A673 (cell line): ENCODE data around the gene HPCAL1. TPM values are rescaled to one million over a fixed set of nuclear protein-coding genes. Genes with fewer than 3 reads are reported as not detected.

Experiments
- BruUV-seq: library from RNA; stranded (reverse); fragments of 400-500 nt; replicated peaks from 2 replicates; lab custom pipeline; 2021; lab: Mats Ljungman, UMichigan
- CTCF ChIA-PET: fragments of 300-600 bp; sonication (Branson Sonifier 250); formaldehyde crosslinking; loops from one replicate; lab custom pipeline; 2022; ENCODE audit warnings: antibody characterized with exemption; lab: Charles Lee
- POLR2A ChIA-PET: fragments of 300-600 bp; sonication (Branson Sonifier 250); formaldehyde crosslinking; loops from one replicate; lab custom pipeline; 2022; ENCODE audit warnings: antibody characterized with exemption; ENCODE audit not compliant: low non-redundant PET; lab: Charles Lee
- DNase-seq: peaks from one replicate; pipeline ENCODE4 v3.0.0-alpha.2; 2015; ENCODE audit warnings: low spot score
- H3K27ac ChIP-seq: fragments of 200-600 bp; sonication (generic); 2 replicates; pipeline ENCODE4 v1.5.1; 2016; ENCODE audit warnings: mixed run types, low read depth, mild to moderate bottlenecking, mixed read lengths, antibody characterized with exemption, low read length; ENCODE audit not compliant: poor library complexity, severe bottlenecking
- H3K27me3 ChIP-seq: fragments of 200-600 bp; sonication (generic); replicated peaks from 2 replicates; pipeline ENCODE4 v1.6.1; 2017; ENCODE audit warnings: mixed run types, low read depth, mild to moderate bottlenecking, mixed read lengths, antibody characterized with exemption, low read length; ENCODE audit not compliant: insufficient read depth, poor library complexity
- H3K36me3 ChIP-seq: fragments of 200-600 bp; sonication (generic); 2 replicates; pipeline ENCODE4 v1.6.1; 2016; ENCODE audit warnings: mixed run types, mild to moderate bottlenecking, mixed read lengths, antibody characterized with exemption, low read length; ENCODE audit not compliant: insufficient read depth, poor library complexity, severe bottlenecking
- H3K4me1 ChIP-seq: fragments of 200-600 bp; sonication (generic); 2 replicates; pipeline ENCODE4 v1.6.1; 2017; ENCODE audit warnings: mixed run types, mild to moderate bottlenecking, mixed read lengths, antibody characterized with exemption, low read length; ENCODE audit not compliant: insufficient read depth, poor library complexity, severe bottlenecking
- H3K4me3 ChIP-seq: fragments of 200-600 bp; sonication (generic); 2 replicates; pipeline ENCODE4 v1.5.1; 2016; ENCODE audit warnings: low read depth, mixed run types, mild to moderate bottlenecking, mixed read lengths, low read length; ENCODE audit not compliant: poor library complexity, severe bottlenecking
- H3K9me3 ChIP-seq: fragments of 200-600 bp; sonication (generic); 2 replicates; pipeline ENCODE4 v1.6.1; 2016; ENCODE audit warnings: mixed run types, low read depth, mild to moderate bottlenecking, mixed read lengths, antibody characterized with exemption, low read length; ENCODE audit not compliant: poor library complexity, severe bottlenecking
- EZH2 ChIP-seq: fragments of 200-600 bp; sonication (generic); IDR thresholded peaks from 2 replicates; pipeline ENCODE4 v1.6.1; 2017; ENCODE audit warnings: borderline replicate concordance, low read depth, mild to moderate bottlenecking, mixed read lengths, antibody characterized with exemption, low read length; ENCODE audit not compliant: poor library complexity, severe bottlenecking
- intact Hi-C: fragments of 100-400 bp; cut with micrococcal nuclease; formaldehyde crosslinking; loops from one replicate; pipeline ENCODE4 v1.10.0; 2022; ENCODE audit not compliant: unreplicated experiment
- total RNA-seq: library from RNA; stranded (reverse); gene quantifications from 2 replicates; pipeline ENCODE4 v1.2.3, GENCODE V29; 2021
- TF ChIP-seq, protein P1 (sequence below): fragments of 300-800, 200-600 bp; sonication (generic); conservative IDR thresholded peaks from 2 replicates; pipeline ENCODE4 v1.5.1; 2017; ENCODE audit warnings: low read depth, mild to moderate bottlenecking, antibody characterized with exemption, low read length, moderate library complexity, mixed read lengths

HPCAL1 gene
- total RNA-seq, 1 experiment from 2014 or later, result 9.7 TPM

DNA sequence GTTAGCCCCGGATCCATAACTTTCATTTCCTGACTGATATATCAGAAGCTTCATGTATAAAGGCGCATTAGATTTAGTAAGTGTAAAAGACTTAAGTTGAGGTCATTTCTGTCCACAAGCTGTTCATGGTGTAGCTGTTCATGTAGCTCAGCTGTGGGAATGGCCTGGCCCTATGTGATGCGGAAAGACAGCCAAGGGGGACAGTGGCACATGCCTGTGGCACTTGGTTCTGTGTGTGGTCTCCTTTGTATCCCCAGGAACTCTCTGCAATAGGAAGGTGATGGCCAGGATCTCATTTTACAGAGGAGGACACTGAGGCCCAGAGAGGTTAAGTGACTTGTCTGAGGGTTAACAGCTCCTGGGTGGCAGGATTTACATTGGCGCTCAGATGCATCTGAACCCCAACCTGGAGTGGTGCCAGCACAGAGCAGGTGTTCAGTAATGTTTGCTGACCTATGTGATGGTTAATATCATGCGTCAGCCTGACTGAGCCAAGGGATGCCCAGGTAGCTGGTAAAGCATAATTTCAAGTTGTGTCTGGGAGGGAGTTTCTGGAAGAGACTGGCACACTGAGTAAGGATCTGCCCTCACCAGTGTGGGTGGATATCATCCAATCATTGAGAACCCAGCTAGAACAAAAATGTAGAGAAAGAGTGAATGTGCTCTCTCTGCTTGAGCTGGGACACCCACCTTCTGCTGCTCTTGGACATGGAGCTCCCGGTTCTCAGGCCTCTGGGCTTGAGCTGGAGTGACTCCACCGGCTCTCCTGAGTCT is 25.4 kb downstream of the HPCAL1 start:
- ChIA-PET POLR2A (no interaction called here), CTCF (no interaction called here)
- H3K27ac ChIP-seq, result no peak overlapping the region
- no peaks in the 10 kb centered on the region for H3K9me3 ChIP-seq
- H3K27me3 ChIP-seq, result no peaks in the 10 kb centered on the region
- H3K4me3 ChIP-seq, result no peak overlapping the region
- intact Hi-C loops, result no loop called here
- H3K4me1 ChIP-seq, result peaks cover 25% of the 10 kb centered on the region
- TF ChIP-seq EZH2, result no peak
- TF ChIP-seq, protein P1, sequence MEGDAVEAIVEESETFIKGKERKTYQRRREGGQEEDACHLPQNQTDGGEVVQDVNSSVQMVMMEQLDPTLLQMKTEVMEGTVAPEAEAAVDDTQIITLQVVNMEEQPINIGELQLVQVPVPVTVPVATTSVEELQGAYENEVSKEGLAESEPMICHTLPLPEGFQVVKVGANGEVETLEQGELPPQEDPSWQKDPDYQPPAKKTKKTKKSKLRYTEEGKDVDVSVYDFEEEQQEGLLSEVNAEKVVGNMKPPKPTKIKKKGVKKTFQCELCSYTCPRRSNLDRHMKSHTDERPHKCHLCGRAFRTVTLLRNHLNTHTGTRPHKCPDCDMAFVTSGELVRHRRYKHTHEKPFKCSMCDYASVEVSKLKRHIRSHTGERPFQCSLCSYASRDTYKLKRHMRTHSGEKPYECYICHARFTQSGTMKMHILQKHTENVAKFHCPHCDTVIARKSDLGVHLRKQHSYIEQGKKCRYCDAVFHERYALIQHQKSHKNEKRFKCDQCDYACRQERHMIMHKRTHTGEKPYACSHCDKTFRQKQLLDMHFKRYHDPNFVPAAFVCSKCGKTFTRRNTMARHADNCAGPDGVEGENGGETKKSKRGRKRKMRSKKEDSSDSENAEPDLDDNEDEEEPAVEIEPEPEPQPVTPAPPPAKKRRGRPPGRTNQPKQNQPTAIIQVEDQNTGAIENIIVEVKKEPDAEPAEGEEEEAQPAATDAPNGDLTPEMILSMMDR, result no peak
- DNase-seq, result no peak
- BruUV-seq, result no TSS peak
- H3K36me3 ChIP-seq, result no peaks in the 10 kb centered on the region

DNA sequence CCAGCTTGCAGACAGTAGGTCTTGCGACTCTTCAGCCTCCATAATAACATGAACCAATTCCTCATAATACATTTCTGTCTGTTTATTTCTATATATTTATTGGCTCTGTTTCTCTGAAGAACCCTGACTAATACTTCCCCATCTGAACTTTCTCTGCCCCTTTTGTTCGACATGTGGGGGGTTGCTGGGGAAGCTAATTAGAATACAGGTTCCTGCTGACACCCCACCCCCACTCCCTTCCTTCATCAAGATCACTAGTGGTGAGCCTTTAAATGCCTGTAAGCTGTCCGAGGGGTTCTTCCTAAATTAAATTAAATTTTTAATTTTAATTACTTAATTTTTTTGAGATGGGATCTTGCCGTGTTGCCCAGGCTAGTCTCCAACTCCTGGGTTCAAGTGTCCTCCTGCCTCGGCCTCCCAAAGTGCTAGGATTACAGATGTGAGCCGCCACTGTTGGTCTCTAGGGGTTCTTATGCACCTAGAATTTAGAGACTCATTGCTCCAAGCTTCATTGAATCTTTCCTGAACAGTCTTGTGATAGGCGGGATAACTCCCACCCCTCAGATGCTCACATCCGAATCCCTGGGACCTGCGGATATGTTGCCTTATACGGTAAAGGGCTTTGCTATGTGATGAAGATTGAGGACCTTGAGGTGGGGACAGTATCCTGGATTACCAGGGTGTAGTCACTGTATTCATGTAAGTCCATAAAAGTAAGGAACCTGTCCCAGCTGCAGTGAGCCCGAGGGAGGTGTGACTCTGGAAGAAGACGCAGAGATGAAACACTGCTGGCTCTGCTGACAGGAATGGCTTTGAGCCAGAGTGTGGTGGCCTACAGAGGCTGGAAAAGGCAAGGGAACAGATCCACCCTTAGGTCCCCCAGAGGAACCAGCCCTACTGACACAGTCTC is 26.2 kb downstream of the HPCAL1 start:
- DNase-seq, result no peak
- Histone ChIP-seq H3K27me3 (no peaks in the 10 kb centered on the region), H3K36me3 (no peaks in the 10 kb centered on the region), H3K27ac (no peak overlapping the region), H3K4me3 (no peak overlapping the region), H3K4me1 (peaks cover 25% of the 10 kb centered on the region), H3K9me3 (no peaks in the 10 kb centered on the region)
- intact Hi-C loops, result no loop called here
- TF ChIP-seq, protein P1, result no peak
- TF ChIP-seq EZH2, result no peak
- ChIA-PET CTCF (no interaction called here), POLR2A (no interaction called here)
- no TSS peak for BruUV-seq

DNA sequence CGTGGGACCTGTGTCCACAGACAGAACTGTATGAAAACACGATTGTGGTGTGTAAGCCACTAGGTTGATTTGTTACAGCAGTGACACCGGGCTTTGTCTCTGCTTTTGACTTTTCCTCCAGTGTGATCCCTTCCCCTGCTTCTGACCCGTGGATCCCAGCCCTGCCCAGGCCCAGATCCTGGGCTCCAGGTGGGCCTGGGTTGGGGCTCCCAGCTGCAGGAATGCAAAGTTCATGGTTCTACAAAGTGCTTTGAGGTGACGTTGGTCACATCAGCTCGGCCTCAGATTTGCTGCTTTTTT is 26.8 kb downstream of the HPCAL1 start:
- peaks cover 25% of the 10 kb centered on the region for H3K4me1 ChIP-seq
- H3K27me3 ChIP-seq, result no peaks in the 10 kb centered on the region
- POLR2A ChIA-PET, result no interaction called here
- no peaks in the 10 kb centered on the region for H3K9me3 ChIP-seq
- no TSS peak for BruUV-seq
- TF ChIP-seq, protein P1, result no peak
- TF ChIP-seq EZH2, result no peak
- CTCF ChIA-PET, result no interaction called here
- DNase-seq, result no peak
- no peak overlapping the region for H3K27ac ChIP-seq
- H3K36me3 ChIP-seq, result no peaks in the 10 kb centered on the region
- intact Hi-C loops, result no loop called here
- no peak overlapping the region for H3K4me3 ChIP-seq
